Left ventricle myocardium inferior (tissue), 1 donor: Measurements from ENCODE around the gene TAOK3. TPM values are rescaled to one million over a fixed set of nuclear protein-coding genes. Genes with fewer than 3 reads are reported as not detected.

Experiments used
- DNase-seq: peaks from one replicate; pipeline ENCODE4 v3.0.0-alpha.2; 2020
- H3K27ac ChIP-seq: fragments of 200-600 bp; replicated peaks from 2 replicates; pipeline ENCODE4 v1.8.0; 2021
- H3K27me3 ChIP-seq: fragments of 200-600 bp; 2 replicates; pipeline ENCODE4 v1.8.0; 2021; ENCODE audit warnings: low read depth
- H3K36me3 ChIP-seq: fragments of 200-600 bp; 2 replicates; pipeline ENCODE4 v1.8.0; 2021
- H3K4me1 ChIP-seq: fragments of 200-600 bp; 2 replicates; pipeline ENCODE4 v1.8.0; 2021
- H3K4me3 ChIP-seq: fragments of 200-600 bp; 2 replicates; pipeline ENCODE4 v1.8.0; 2021; ENCODE audit warnings: mild to moderate bottlenecking, moderate library complexity
- H3K9me3 ChIP-seq: fragments of 200-600 bp; replicated peaks from 2 replicates; pipeline ENCODE4 v1.8.0; 2021
- CTCF ChIP-seq: fragments of 200-600 bp; IDR thresholded peaks from 2 replicates; pipeline ENCODE4 v1.8.0; 2021; ENCODE audit warnings: antibody characterized with exemption, mild to moderate bottlenecking, borderline replicate concordance
- intact Hi-C: fragments of 100-400 bp; cut with micrococcal nuclease; formaldehyde crosslinking; loops from one replicate; pipeline ENCODE4 v1.11.0; 2022
- total RNA-seq: library from RNA; stranded (reverse); fragmentation: NEBNext Ultra II Directional; extraction: Animal tissue kit (Norgen Biotek cat#: 25700); gene quantifications from one replicate; pipeline ENCODE4 v1.2.1, GENCODE V29; 2021
- donor health status: DM: no; HTN: yes; CAD: no; lungs with severe emphysema.

Gene TAOK3
- total RNA-seq, 1 donor from 2014 or later = 21.4 TPM

- Histone ChIP-seq H3K27ac (no peak overlapping the region), H3K27me3 (no peaks in the 10 kb centered on the region), H3K36me3 (peaks cover 5% of the 10 kb centered on the region), H3K9me3 (no peaks in the 10 kb centered on the region), H3K4me3 (no peak overlapping the region), H3K4me1 (peaks cover 85% of the 10 kb centered on the region)
- TF ChIP-seq CTCF = no peak
- intact Hi-C loops = loop anchor here (5.0 kb wide), 1 partner anchor 187 kb away; the partner anchor contains the start of gene TAOK3
- DNase-seq = no peak
These were observed 186.9 kb downstream of the TAOK3 start for GRCh38 chr12:118185602-118186397.

GRCh38 chr12:118183711-118184110 is 189.0 kb downstream of the TAOK3 start:
- H3K36me3 ChIP-seq = peaks cover 24% of the 10 kb centered on the region
- H3K9me3 ChIP-seq = no peaks in the 10 kb centered on the region
- no peak overlapping the region for H3K4me3 ChIP-seq
- no peak for TF ChIP-seq CTCF
- H3K27ac ChIP-seq = peak overlapping the region; percentile 58
- peaks cover 67% of the 10 kb centered on the region for H3K4me1 ChIP-seq
- H3K27me3 ChIP-seq = no peaks in the 10 kb centered on the region
- no peak for DNase-seq
- intact Hi-C loops = no loop called here

- H3K36me3 ChIP-seq = peaks cover 30% of the 10 kb centered on the region
- intact Hi-C loops = no loop called here
- H3K27me3 ChIP-seq = no peaks in the 10 kb centered on the region
- peak overlapping the region; percentile 58 for H3K27ac ChIP-seq
- DNase-seq = no peak
- H3K4me3 ChIP-seq = no peak overlapping the region
- H3K9me3 ChIP-seq = no peaks in the 10 kb centered on the region
- H3K4me1 ChIP-seq = peaks cover 61% of the 10 kb centered on the region
- TF ChIP-seq CTCF = no peak
These were observed 189.6 kb downstream of the TAOK3 start for GRCh38 chr12:118183155-118183554.

- no peak overlapping the region for H3K4me3 ChIP-seq
- no peak for DNase-seq
- intact Hi-C loops = no loop called here
- no peaks in the 10 kb centered on the region for H3K27me3 ChIP-seq
- H3K4me1 ChIP-seq = peaks cover 2% of the 10 kb centered on the region
- H3K9me3 ChIP-seq = no peaks in the 10 kb centered on the region
- TF ChIP-seq CTCF = no peak
- H3K27ac ChIP-seq = no peak overlapping the region
- H3K36me3 ChIP-seq = peaks cover 90% of the 10 kb centered on the region
These were observed 196.8 kb downstream of the TAOK3 start for GRCh38 chr12:118175823-118176447.

GRCh38 chr12:118166946-118167345 is 205.8 kb downstream of the TAOK3 start:
- H3K4me1 ChIP-seq = peaks cover 5% of the 10 kb centered on the region
- TF ChIP-seq CTCF = no peak
- H3K4me3 ChIP-seq = no peak overlapping the region
- no peak for DNase-seq
- no peaks in the 10 kb centered on the region for H3K27me3 ChIP-seq
- H3K9me3 ChIP-seq = no peaks in the 10 kb centered on the region
- intact Hi-C loops = no loop called here
- peaks cover 56% of the 10 kb centered on the region for H3K36me3 ChIP-seq
- no peak overlapping the region for H3K27ac ChIP-seq
